H1 (cell line): Measurements from ENCODE around the gene CAMTA1. TPM values are rescaled to one million over a fixed set of nuclear protein-coding genes. Genes with fewer than 3 reads are reported as not detected.

Source experiments
- CTCF ChIA-PET: fragments of 300-600 bp; sonication (Branson Sonifier 250); formaldehyde crosslinking; loops from one replicate; lab custom pipeline; 2021; ENCODE audit not compliant: partially characterized antibody; lab: Charles Lee
- POLR2A ChIA-PET: fragments of 300-600 bp; sonication (Branson Sonifier 250); formaldehyde crosslinking; loops from one replicate; lab custom pipeline; 2021; ENCODE audit warnings: inconsistent platforms; ENCODE audit not compliant: partially characterized antibody; lab: Charles Lee
- DNase-seq, 2 experiments: peaks; one replicate each; pipeline versions ENCODE4 v3.0.0 to v3.0.0-alpha.2; 2010 to 2022; ENCODE audit warnings: low spot score in 2 of 2, low read depth in 1 of 2, mixed read lengths in 1 of 2
- FAIRE-seq: peaks from 2 replicates; lab custom pipeline; 2011; peaks lifted over from hg19 to GRCh38; lab: Jason Lieb, UNC
- H2AFZ ChIP-seq: 2 replicates; pipeline ENCODE4 v1.8.1; 2012; ENCODE audit warnings: low read length, inconsistent platforms
- H2AK5ac ChIP-seq: 2 replicates; pipeline ENCODE4 v1.6.1; 2013; ENCODE audit warnings: low read depth, low read length
- H2BK120ac ChIP-seq: replicated peaks from 2 replicates; pipeline ENCODE3; 2013; ENCODE audit warnings: low read depth, low read length, inconsistent platforms
- H2BK12ac ChIP-seq: 2 replicates; pipeline ENCODE4 v1.6.1; 2013; ENCODE audit warnings: low read depth, low read length
- H2BK15ac ChIP-seq: 2 replicates; pipeline ENCODE4 v1.6.1; 2013; ENCODE audit warnings: low read length
- H2BK20ac ChIP-seq: 2 replicates; pipeline ENCODE4 v1.6.1; 2013; ENCODE audit warnings: low read length
- H2BK5ac ChIP-seq: 2 replicates; pipeline ENCODE4 v1.6.1; 2013; ENCODE audit warnings: low read depth, low read length
- H3K14ac ChIP-seq: 2 replicates; pipeline ENCODE4 v1.6.1; 2013; ENCODE audit warnings: inconsistent platforms; ENCODE audit not compliant: insufficient read length
- H3K18ac ChIP-seq: 2 replicates; pipeline ENCODE4 v1.6.1; 2013; ENCODE audit warnings: low read length; ENCODE audit errors: extremely low read depth
- H3K23ac ChIP-seq: 2 replicates; pipeline ENCODE4 v1.6.1; 2013; ENCODE audit warnings: inconsistent platforms; ENCODE audit not compliant: insufficient read length
- H3K23me2 ChIP-seq: 2 replicates; pipeline ENCODE4 v1.6.1; 2013; ENCODE audit warnings: low read depth, low read length
- H3K27ac ChIP-seq: 2 replicates; pipeline ENCODE4 v1.6.1; 2011; ENCODE audit warnings: low read depth, low read length, inconsistent platforms
- H3K27me3 ChIP-seq, 4 experiments: replicated peaks in 1 of 4; 1 replicate in 1 of 4; 2 replicates in 3 of 4; pipeline versions ENCODE4 v1.6.1 to v1.8.1; 2011 to 2013; ENCODE audit warnings: low read length in 3 of 4, mild to moderate bottlenecking in 3 of 4, inconsistent platforms in 2 of 4, mixed read lengths in 2 of 4, moderate library complexity in 1 of 4; ENCODE audit not compliant: control insufficient read depth in 3 of 4, insufficient read depth in 3 of 4; ENCODE audit errors: extremely low read depth in 1 of 4
- H3K36me3 ChIP-seq, 4 experiments: 2 replicates each; pipeline versions ENCODE4 v1.6.1 to v1.8.1; 2011 to 2013; ENCODE audit warnings: mild to moderate bottlenecking in 4 of 4, low read length in 3 of 4, moderate library complexity in 2 of 4, control low read depth in 1 of 4, inconsistent platforms in 1 of 4; ENCODE audit not compliant: insufficient read depth in 4 of 4, control insufficient read depth in 2 of 4
- H3K4ac ChIP-seq: replicated peaks from 2 replicates; pipeline ENCODE3; 2013; ENCODE audit warnings: low read length, low read depth, mixed read lengths, inconsistent platforms; ENCODE audit not compliant: insufficient read length
- H3K4me1 ChIP-seq, 4 experiments: replicated peaks in 1 of 4; 1 replicate in 1 of 4; 2 replicates in 3 of 4; pipeline versions ENCODE4 v1.6.1 to v1.8.1; 2011 to 2013; ENCODE audit warnings: low read length in 3 of 4, inconsistent platforms in 2 of 4, mixed read lengths in 1 of 4; ENCODE audit not compliant: insufficient read depth in 4 of 4, control insufficient read depth in 3 of 4
- H3K4me2 ChIP-seq, 2 experiments: 2 replicates each; pipeline versions ENCODE4 v1.6.1 to v1.8.1; 2011 to 2013; ENCODE audit warnings: low read depth in 2 of 2, low read length in 2 of 2, control low read depth in 1 of 2, inconsistent platforms in 1 of 2, mild to moderate bottlenecking in 1 of 2; ENCODE audit not compliant: insufficient read depth in 1 of 2
- H3K4me3 ChIP-seq, 4 experiments: fragments of 200-600, 300-600 bp in 1 of 4; sonication (generic), shearing (Covaris generic), sonication (Bioruptor Twin) in 1 of 4; 2 replicates each; pipeline versions ENCODE4 v1.5.1 to v1.8.1; 2011 to 2016; ENCODE audit warnings: low read length in 4 of 4, low read depth in 3 of 4, control low read depth in 2 of 4, inconsistent platforms in 2 of 4, mild to moderate bottlenecking in 2 of 4, mixed read lengths in 1 of 4, moderate library complexity in 1 of 4; ENCODE audit not compliant: insufficient read depth in 2 of 4; ENCODE audit errors: extremely low read depth in 1 of 4
- H3K56ac ChIP-seq: replicated peaks from 2 replicates; pipeline ENCODE3; 2013; ENCODE audit warnings: low read depth, mild to moderate bottlenecking, mixed read lengths, low read length, inconsistent platforms; ENCODE audit not compliant: insufficient read length
- H3K79me1 ChIP-seq: 2 replicates; pipeline ENCODE4 v1.6.1; 2013; ENCODE audit warnings: low read depth, low read length, control low read depth
- H3K79me2 ChIP-seq, 2 experiments: 2 replicates each; pipeline versions ENCODE4 v1.6.1 to v1.8.1; 2012 to 2013; ENCODE audit warnings: low read length in 2 of 2, mild to moderate bottlenecking in 2 of 2, inconsistent platforms in 1 of 2; ENCODE audit not compliant: insufficient read depth in 2 of 2, control insufficient read depth in 1 of 2
- H3K9ac ChIP-seq, 4 experiments: replicated peaks in 1 of 4; 1 replicate in 1 of 4; 2 replicates in 3 of 4; pipeline versions ENCODE4 v1.6.1 to v1.8.1; 2011 to 2013; ENCODE audit warnings: low read depth in 3 of 4, low read length in 3 of 4, control low read depth in 2 of 4, mild to moderate bottlenecking in 2 of 4, moderate library complexity in 2 of 4, inconsistent platforms in 1 of 4; ENCODE audit errors: extremely low read depth in 1 of 4
- H3K9me3 ChIP-seq, 2 experiments: 2 replicates each; pipeline versions ENCODE4 v1.6.1 to v1.8.1; 2012 to 2013; ENCODE audit warnings: mild to moderate bottlenecking in 2 of 2, moderate library complexity in 2 of 2, control low read depth in 1 of 2, inconsistent platforms in 1 of 2, low read depth in 1 of 2, low read length in 1 of 2, mixed read lengths in 1 of 2; ENCODE audit not compliant: insufficient read depth in 2 of 2
- H4K20me1 ChIP-seq, 2 experiments: replicated peaks in 1 of 2; 2 replicates each; pipeline versions ENCODE3 to v1.8.1; 2011 to 2013; ENCODE audit warnings: inconsistent platforms in 2 of 2, low read length in 2 of 2, mild to moderate bottlenecking in 1 of 2; ENCODE audit not compliant: insufficient read depth in 2 of 2, control insufficient read depth in 1 of 2
- H4K5ac ChIP-seq: 2 replicates; pipeline ENCODE4 v1.6.1; 2013; ENCODE audit warnings: low read length, low read depth, mixed read lengths, inconsistent platforms; ENCODE audit not compliant: insufficient read length
- H4K8ac ChIP-seq: 2 replicates; pipeline ENCODE4 v1.8.0; 2013; ENCODE audit warnings: mild to moderate bottlenecking, moderate library complexity, low read length, inconsistent platforms; ENCODE audit not compliant: insufficient read depth; ENCODE audit errors: extremely low read depth
- H4K91ac ChIP-seq: replicated peaks from 2 replicates; pipeline ENCODE3; 2013; ENCODE audit warnings: low read length, mixed read lengths, inconsistent platforms; ENCODE audit not compliant: insufficient read length
- BRCA1 ChIP-seq: IDR thresholded peaks from 2 replicates; pipeline ENCODE4 v1.6.1; 2012; ENCODE audit warnings: low read depth, low read length, improper control_type of control experiment
- CEBPB ChIP-seq: IDR thresholded peaks from 2 replicates; pipeline ENCODE4 v1.6.1; 2012; ENCODE audit warnings: low read depth, low read length
- CHD1 ChIP-seq: IDR thresholded peaks from 2 replicates; pipeline ENCODE4 v1.6.1; 2012; ENCODE audit warnings: low read depth, low read length, improper control_type of control experiment
- JUND ChIP-seq: IDR thresholded peaks from 2 replicates; pipeline ENCODE4 v1.6.1; 2011; ENCODE audit warnings: mild to moderate bottlenecking, improper control_type of control experiment, low read length
- KDM4A ChIP-seq: IDR thresholded peaks from one replicate; pipeline ENCODE4 v1.7.1; 2012; ENCODE audit warnings: low read depth, mild to moderate bottlenecking, moderate library complexity, low read length, inconsistent platforms; ENCODE audit not compliant: severe bottlenecking
- RAD21 ChIP-seq, 2 experiments: IDR thresholded peaks in 1 of 2; conservative IDR thresholded peaks in 1 of 2; 2 replicates each; pipeline ENCODE4 v1.6.1; 2011; ENCODE audit warnings: low read depth in 2 of 2, low read length in 2 of 2, improper control_type of control experiment in 1 of 2, inconsistent platforms in 1 of 2, mild to moderate bottlenecking in 1 of 2, moderate library complexity in 1 of 2
- RFX5 ChIP-seq: IDR thresholded peaks from 2 replicates; pipeline ENCODE4 v1.6.1; 2011; ENCODE audit warnings: low read depth, low read length, improper control_type of control experiment, borderline replicate concordance
- RNF2 ChIP-seq: fragments of 200-900, 300-1000 bp; sonication (generic); IDR thresholded peaks from 2 replicates; pipeline ENCODE4 v1.7.1; 2016; ENCODE audit warnings: borderline replicate concordance, low read depth, mild to moderate bottlenecking, antibody characterized with exemption, low read length; ENCODE audit not compliant: poor library complexity, severe bottlenecking; ENCODE audit errors: missing control alignments
- SIN3A ChIP-seq, 2 experiments: IDR thresholded peaks in 1 of 2; conservative IDR thresholded peaks in 1 of 2; 2 replicates each; pipeline ENCODE4 v1.6.1; 2011 to 2012; ENCODE audit warnings: low read length in 2 of 2, improper control_type of control experiment in 1 of 2, low read depth in 1 of 2, mild to moderate bottlenecking in 1 of 2
- TAF1 ChIP-seq: IDR thresholded peaks from 2 replicates; pipeline ENCODE4 v1.6.1; 2011; ENCODE audit warnings: mild to moderate bottlenecking, low read depth, low read length
- YY1 ChIP-seq: IDR thresholded peaks from 2 replicates; pipeline ENCODE4 v1.6.1; 2011; ENCODE audit warnings: low read depth, mild to moderate bottlenecking, low read length
- WGBS, 2 experiments: shearing (Covaris generic) in 1 of 2; methylation state at CpG; one replicate each; pipeline versions ENCODE4 v1.1.6 to v1.1.7; 2013 to 2015; ENCODE audit warnings: low lambda C conversion rate in 2 of 2, mixed read lengths in 2 of 2, inconsistent platforms in 1 of 2, low coverage in 1 of 2, missing lambda C conversion rate in 1 of 2; ENCODE audit not compliant: insufficient replicate concordance in 2 of 2, insufficient coverage in 1 of 2, insufficient read length in 1 of 2; ENCODE audit errors: extremely low coverage in 1 of 2, missing lambda C conversion rate in 1 of 2; 5-methylcytosine and 5-hydroxymethylcytosine counted together
- polyA plus RNA-seq, 7 experiments: library from polyadenylated mRNA; depleted of rRNA in 3 of 7; stranded (reverse) in 5 of 7; unstranded in 2 of 7; fragments of >200 nt in 5 of 7; fragments of 200-250 nt in 2 of 7; gene quantifications; 1 replicate in 5 of 7; 2 replicates in 1 of 7; 4 replicates in 1 of 7; pipeline versions ENCODE4 v1.2.1 to v1.2.3, GENCODE V29; 2011 to 2013; ENCODE audit warnings: missing spikeins in 2 of 7, mixed read lengths in 2 of 7
- total RNA-seq: library from RNA; stranded (reverse); fragmentation: NEBNext Ultra II Directional; extraction: Animal tissue kit (Norgen Biotek cat#: 25700); gene quantifications from 2 replicates; pipeline ENCODE4 v1.2.1, GENCODE V29; 2021

The CAMTA1 gene
- total and polyA plus RNA-seq, 2 of the 8 experiments (the other 6 are each of a cell fraction or from before 2014, with no cell fraction given): 65.0 to 119 TPM

GRCh38 chr1:7185721-7186120, 400.5 kb downstream of the CAMTA1 start:
- Histone ChIP-seq H3K27me3 (no peaks in the 10 kb centered on the region), H2AK5ac (no peak overlapping the region), H3K4me1 (no peaks in the 10 kb centered on the region), H3K23ac (no peak overlapping the region), H4K5ac (no peak overlapping the region), H4K20me1 (no peaks in the 10 kb centered on the region), H4K8ac (no peak overlapping the region), H2AFZ (no peak overlapping the region), H3K79me2 (no peaks in the 10 kb centered on the region), H3K36me3 (no peaks in the 10 kb centered on the region), H3K56ac (no peak overlapping the region), H3K9me3 (no peaks in the 10 kb centered on the region), H2BK120ac (no peak overlapping the region), H3K4me2 (no peak overlapping the region), H2BK12ac (no peak overlapping the region), H2BK20ac (no peak overlapping the region), H3K18ac (no peak overlapping the region), H2BK5ac (no peak overlapping the region), H4K91ac (no peak overlapping the region), H3K79me1 (no peaks in the 10 kb centered on the region), H3K4me3 (no peak overlapping the region), H3K4ac (no peak overlapping the region), H3K23me2 (no peaks in the 10 kb centered on the region), H3K27ac (no peak overlapping the region), H2BK15ac (no peak overlapping the region), H3K9ac (no peak overlapping the region), H3K14ac (no peak overlapping the region)
- POLR2A ChIA-PET: no interaction called here
- no peak for DNase-seq
- 94% methylated on average over 8 of the region's 8 CpGs; no CpG with 5 or more reads in 1 of the 2 experiments for WGBS, 2 experiments
- TF ChIP-seq CHD1 (no peak), RNF2 (no peak), RFX5 (no peak), RAD21 (IDR thresholded peaks at IDR 0.05 in 1 of 2, conservative IDR thresholded peaks at IDR 0.05 in 1 of 2; ENCODE audit: low read depth in 2 of 2, low read length in 2 of 2) (no peak), TAF1 (no peak), JUND (no peak), KDM4A (no peak), YY1 (no peak), BRCA1 (no peak), SIN3A (conservative IDR thresholded peaks at IDR 0.05 in 1 of 2, IDR thresholded peaks at IDR 0.05 in 1 of 2; ENCODE audit: low read depth in 1 of 2, low read length in 2 of 2) (no peak), CEBPB (no peak)
- CTCF ChIA-PET: interaction anchor here (0.6 to 1.0 kb wide), 2 partner anchors 22 to 249 kb away, joined by 3 read pairs; no protein-coding TSS in a partner anchor
- FAIRE-seq: no peak
